HCT116 (cell line): ENCODE measurements around the gene NPPB. TPM values are rescaled to one million over a fixed set of nuclear protein-coding genes. Genes with fewer than 3 reads are reported as not detected.

ENCODE experiments used
- ATAC-seq: fragments of 200-7000 bp; cut with Tn5 transposase; 2 replicates; pipeline ENCODE4 v1.9.1; 2020; ENCODE audit warnings: mild to moderate bottlenecking, moderate library complexity
- BruUV-seq: library from RNA; stranded (reverse); fragments of 400-500 nt; replicated peaks from 2 replicates; lab custom pipeline; 2021; lab: Mats Ljungman, UMichigan
- CTCF ChIA-PET: fragments of 300-600 bp; sonication (Branson Sonifier 250); formaldehyde crosslinking; loops from one replicate; lab custom pipeline; 2021; ENCODE audit warnings: antibody characterized with exemption; lab: Charles Lee
- POLR2A ChIA-PET: fragments of 300-600, 350-600 bp; sonication (Branson Sonifier 250); formaldehyde crosslinking; loops from one replicate; lab custom pipeline; 2021; ENCODE audit warnings: antibody characterized with exemption; lab: Charles Lee
- RAD21 ChIA-PET, 2 experiments: fragments of 300-600 bp; sonication (Branson Sonifier 250); formaldehyde crosslinking; loops; one replicate each; lab custom pipeline; 2023; ENCODE audit warnings: low total read pairs in 2 of 2; ENCODE audit not compliant: uncharacterized antibody in 2 of 2, unreplicated experiment in 2 of 2, low non-redundant PET in 1 of 2; lab: Charles Lee
- DNase-seq: peaks from one replicate; pipeline ENCODE4 v3.0.0-alpha.2; 2010; ENCODE audit warnings: low read depth, low spot score
- H2AFZ ChIP-seq: fragments of 200-600 bp; shearing (Covaris generic), sonication (generic); 2 replicates; pipeline ENCODE4 v1.6.1; 2017; ENCODE audit warnings: low read depth, mixed run types, mixed read lengths, antibody characterized with exemption, low read length; ENCODE audit not compliant: poor library complexity, severe bottlenecking
- H3K27ac ChIP-seq: 2 replicates; pipeline ENCODE4 v1.5.1; 2012; ENCODE audit warnings: low read depth, low read length
- H3K27me3 ChIP-seq: fragments of 200-600 bp; sonication (generic); 2 replicates; pipeline ENCODE4 v1.6.1; 2016; ENCODE audit warnings: mixed run types, low read length, mixed read lengths; ENCODE audit not compliant: insufficient read depth
- H3K36me3 ChIP-seq, 2 experiments: fragments of 200-500 bp in 1 of 2; fragments of 200-600 bp in 1 of 2; sonication (Bioruptor generic) in 1 of 2; sonication (generic) in 1 of 2; 2 replicates each; pipeline versions ENCODE4 v1.5.1 to v1.6.1; 2014 to 2016; ENCODE audit warnings: low read length in 2 of 2, inconsistent platforms in 1 of 2, mixed read lengths in 1 of 2, mixed run types in 1 of 2; ENCODE audit not compliant: insufficient read depth in 2 of 2, control insufficient read depth in 1 of 2
- H3K4me1 ChIP-seq, 2 experiments: fragments of 200-600 bp in 1 of 2; sonication (generic) in 1 of 2; 2 replicates each; pipeline versions ENCODE4 v1.5.1 to v1.6.1; 2012 to 2017; ENCODE audit warnings: low read length in 2 of 2, inconsistent platforms in 1 of 2, mild to moderate bottlenecking in 1 of 2, mixed read lengths in 1 of 2, mixed run types in 1 of 2, moderate library complexity in 1 of 2; ENCODE audit not compliant: insufficient read depth in 2 of 2, control insufficient read depth in 1 of 2
- H3K4me2 ChIP-seq: fragments of 200-600 bp; sonication (generic); 2 replicates; pipeline ENCODE4 v1.6.1; 2017; ENCODE audit warnings: mixed run types, low read length, mixed read lengths
- H3K4me3 ChIP-seq, 2 experiments: fragments of 200-600 bp in 1 of 2; sonication (generic) in 1 of 2; replicated peaks in 1 of 2; 2 replicates each; pipeline ENCODE4 v1.5.1; 2011 to 2016; ENCODE audit warnings: low read length in 2 of 2, control low read depth in 1 of 2, low read depth in 1 of 2, mild to moderate bottlenecking in 1 of 2, mixed read lengths in 1 of 2, mixed run types in 1 of 2
- H3K79me2 ChIP-seq: fragments of 200-600 bp; sonication (generic); 2 replicates; pipeline ENCODE4 v1.6.1; 2017; ENCODE audit warnings: mild to moderate bottlenecking, mixed run types, low read length, moderate library complexity, mixed read lengths; ENCODE audit not compliant: insufficient read depth
- H3K9ac ChIP-seq: fragments of 200-600 bp; sonication (generic); 2 replicates; pipeline ENCODE4 v1.6.1; 2016; ENCODE audit warnings: low read length, mixed read lengths
- H3K9me2 ChIP-seq: fragments of 200-600 bp; sonication (generic), shearing (Covaris generic); 2 replicates; pipeline ENCODE4 v1.6.1; 2017; ENCODE audit warnings: mixed run types, mild to moderate bottlenecking, moderate library complexity; ENCODE audit not compliant: insufficient read depth
- H3K9me3 ChIP-seq, 2 experiments: fragments of 200-500 bp in 1 of 2; fragments of 200-600 bp in 1 of 2; sonication (Bioruptor generic) in 1 of 2; sonication (generic) in 1 of 2; 2 replicates each; pipeline ENCODE4 v1.6.1; 2014 to 2017; ENCODE audit warnings: low read length in 2 of 2, mixed read lengths in 2 of 2, inconsistent platforms in 1 of 2, low read depth in 1 of 2, mild to moderate bottlenecking in 1 of 2, mixed run types in 1 of 2, moderate library complexity in 1 of 2; ENCODE audit not compliant: control insufficient read depth in 1 of 2, insufficient read depth in 1 of 2
- H4K20me1 ChIP-seq: fragments of 200-600 bp; sonication (generic), shearing (Covaris generic); 2 replicates; pipeline ENCODE4 v1.6.1; 2017; ENCODE audit warnings: mixed run types, mild to moderate bottlenecking, moderate library complexity; ENCODE audit not compliant: insufficient read depth
- ATF3 ChIP-seq: IDR thresholded peaks from 2 replicates; pipeline ENCODE4 v1.6.1; 2012
- CBX3 ChIP-seq: IDR thresholded peaks from 2 replicates; pipeline ENCODE4 v1.6.1; 2012; ENCODE audit warnings: low read depth
- CEBPB ChIP-seq: IDR thresholded peaks from 2 replicates; pipeline ENCODE4 v1.6.1; 2012; ENCODE audit warnings: low read depth
- EGR1 ChIP-seq: IDR thresholded peaks from 2 replicates; pipeline ENCODE4 v1.6.1; 2012; ENCODE audit warnings: low read depth
- ELF1 ChIP-seq: IDR thresholded peaks from 2 replicates; pipeline ENCODE4 v1.6.1; 2012; ENCODE audit warnings: low read depth, borderline replicate concordance
- EZH2phosphoT487 ChIP-seq: fragments of 200-600 bp; IDR thresholded peaks from 2 replicates; pipeline ENCODE4 v1.6.1; 2018; ENCODE audit warnings: antibody characterized with exemption, borderline replicate concordance
- FOSL1 ChIP-seq: IDR thresholded peaks from 2 replicates; pipeline ENCODE4 v1.6.1; 2012; ENCODE audit warnings: low read depth
- JUND ChIP-seq: IDR thresholded peaks from 2 replicates; pipeline ENCODE4 v1.6.1; 2012
- MAX ChIP-seq: IDR thresholded peaks from 2 replicates; pipeline ENCODE4 v1.6.1; 2012
- POLR2A ChIP-seq: IDR thresholded peaks from 2 replicates; pipeline ENCODE4 v1.7.0; 2011; ENCODE audit warnings: borderline replicate concordance; ENCODE audit not compliant: insufficient read depth, insufficient read length; ENCODE audit errors: extremely low read depth
- RAD21 ChIP-seq: IDR thresholded peaks from 2 replicates; pipeline ENCODE4 v1.6.1; 2012; ENCODE audit warnings: low read depth, mild to moderate bottlenecking
- SIN3A ChIP-seq: IDR thresholded peaks from 2 replicates; pipeline ENCODE4 v1.6.1; 2012; ENCODE audit warnings: low read depth
- SRF ChIP-seq: IDR thresholded peaks from 2 replicates; pipeline ENCODE4 v1.6.1; 2012; ENCODE audit warnings: low read depth
- YY1 ChIP-seq: IDR thresholded peaks from 2 replicates; pipeline ENCODE4 v1.6.1; 2011; ENCODE audit warnings: low read length, low read depth, moderate library complexity, mild to moderate bottlenecking; ENCODE audit not compliant: insufficient replicate concordance; ENCODE audit errors: extremely low read depth
- ZBTB33 ChIP-seq: IDR thresholded peaks from 2 replicates; pipeline ENCODE4 v1.6.1; 2011; ENCODE audit warnings: mild to moderate bottlenecking, low read length, moderate library complexity; ENCODE audit not compliant: insufficient replicate concordance; ENCODE audit errors: extremely low read depth
- ZFX ChIP-seq: fragments of 450-650 bp; IDR thresholded peaks from 2 replicates; pipeline ENCODE4 v1.6.1; 2017
- ZNF274 ChIP-seq: fragments of 200-500 bp; sonication (Bioruptor generic); IDR thresholded peaks from 2 replicates; pipeline ENCODE4 v1.6.1; 2014; ENCODE audit warnings: mild to moderate bottlenecking, low read depth, low read length, inconsistent platforms
- intact Hi-C: fragments of 100-400 bp; cut with micrococcal nuclease; formaldehyde crosslinking; loops from 2 replicates; pipeline ENCODE4 v1.10.0; 2022
- total RNA-seq: library from RNA; stranded (reverse); gene quantifications from one replicate; pipeline ENCODE4 v1.2.1, GENCODE V29; 2021; ENCODE audit not compliant: unreplicated experiment

NPPB gene
- total RNA-seq, 1 experiment from 2014 or later = not detected

GRCh38 chr1:11837767-11838348 lies 20.9 kb downstream of the NPPB start:
- H3K4me3 ChIP-seq = no peak overlapping the region
- no TSS peak for BruUV-seq
- intact Hi-C loops = loop anchor here (1.0 to 10.0 kb wide), 7 partner anchors 56 to 803 kb away; no protein-coding TSS in a partner anchor

More at GRCh38 chr1:11837767-11838348, 20.9 kb downstream of the NPPB start:
- no peaks in the 10 kb centered on the region for H3K4me1 ChIP-seq
- H3K27me3 ChIP-seq = no peaks in the 10 kb centered on the region
- H3K27ac ChIP-seq = no peak overlapping the region
- no peak for TF ChIP-seq RAD21
- no peak for TF ChIP-seq ATF3
- TF ChIP-seq EZH2phosphoT487 = no peak
- no peak for TF ChIP-seq SRF
- no peak for TF ChIP-seq ZFX
- TF ChIP-seq JUND = no peak
- no peak for TF ChIP-seq ZBTB33
- TF ChIP-seq CBX3 = no peak
- no peak for TF ChIP-seq CEBPB
- TF ChIP-seq YY1 = no peak
- no peak for TF ChIP-seq EGR1
- no peak for TF ChIP-seq ELF1
- no peak for TF ChIP-seq MAX
- TF ChIP-seq FOSL1 = no peak
- TF ChIP-seq POLR2A = no peak
- TF ChIP-seq SIN3A = no peak
- no peak for TF ChIP-seq ZNF274
- H3K79me2 ChIP-seq = no peaks in the 10 kb centered on the region
- CTCF ChIA-PET = interaction anchor here (0.6 to 1.0 kb wide), 6 partner anchors 32 to 145 kb away, joined by 3 to 12 read pairs (median 3); partner anchors contain the start of gene CLCN6
- POLR2A ChIA-PET = interaction anchor here (1.6 kb wide), 1 partner anchor 71 kb away, joined by 9 read pairs; no protein-coding TSS in a partner anchor
- peaks cover 7 to 26% of the 10 kb centered on the region in 2 experiments; a peak in 2 of 4 replicates for H3K36me3 ChIP-seq
- H4K20me1 ChIP-seq = no peaks in the 10 kb centered on the region
- no peak overlapping the region for H3K9ac ChIP-seq
- ATAC-seq (peak; percentile 15; the same call in 1 of the 2 replicates), DNase-seq (no peak)
- RAD21 ChIA-PET = interaction anchor here in 1 of 2 experiments (0.7 kb wide), 1 partner anchor 63 kb away, joined by 3 read pairs; no protein-coding TSS in a partner anchor
- no peaks in the 10 kb centered on the region for H3K9me3 ChIP-seq
- H3K4me2 ChIP-seq = no peak overlapping the region
- H2AFZ ChIP-seq = no peak overlapping the region
- H3K9me2 ChIP-seq = no peaks in the 10 kb centered on the region
